ENCODE measurements around the gene MPZL2.

DNA sequence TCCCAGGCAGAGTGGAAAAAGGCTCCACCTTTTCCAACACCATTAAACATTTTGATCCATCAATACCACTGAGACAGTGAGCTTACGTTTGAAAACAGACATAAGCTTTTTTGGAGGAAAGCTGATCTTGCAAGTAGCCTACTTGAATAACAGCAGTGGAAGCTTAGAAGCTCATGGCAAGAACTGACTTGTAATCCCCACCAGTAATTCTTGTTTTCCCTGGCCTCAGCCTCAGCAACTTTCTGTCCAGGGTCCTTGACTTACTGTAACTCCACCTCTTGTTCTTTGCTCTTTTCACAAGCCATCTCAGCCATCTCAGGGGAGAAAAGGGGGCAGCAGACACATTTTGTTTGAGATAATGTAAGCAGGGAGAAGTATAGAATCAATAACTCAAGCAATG is 12.3 kb upstream of the MPZL2 start:
- TF ChIP-seq ZNF274 (IDR thresholded peaks at IDR 0.05; ENCODE audit: low read depth, low read length) (no peak), YY1 (IDR thresholded peaks at IDR 0.05; ENCODE audit: insufficient read depth, insufficient read length) (no peak)
